CMK (cell line): ENCODE measurements around the gene ATF7IP.

Source experiments
- DNase-seq: peaks from one replicate; pipeline ENCODE4 v3.0.0-alpha.2; 2010; ENCODE audit warnings: low read depth

ATF7IP gene

GRCh38 chr12:14481201-14481600 is 115.7 kb downstream of the ATF7IP start:
- DNase-seq, result no peak

- DNase-seq, result no peak
Observed at GRCh38 chr12:14482361-14482760, 116.9 kb downstream of the ATF7IP start.

GRCh38 chr12:14482886-14483285 is 117.4 kb downstream of the ATF7IP start:
- DNase-seq, result no peak

GRCh38 chr12:14495326-14495725 is 129.8 kb downstream of the ATF7IP start:
- DNase-seq, result no peak

- DNase-seq, result no peak
Observed at GRCh38 chr12:14505626-14506596, 140.4 kb downstream of the ATF7IP start.

- no peak for DNase-seq
Observed at GRCh38 chr12:14510574-14510973, 145.1 kb downstream of the ATF7IP start.

GRCh38 chr12:14514154-14514842 is 148.8 kb downstream of the ATF7IP start:
- DNase-seq, result no peak

GRCh38 chr12:14514946-14515345 is 149.5 kb downstream of the ATF7IP start:
- no peak for DNase-seq

GRCh38 chr12:14521822-14522221 is 156.3 kb downstream of the ATF7IP start:
- no peak for DNase-seq

- no peak for DNase-seq
Observed at GRCh38 chr12:14525964-14526363, 160.5 kb downstream of the ATF7IP start.

GRCh38 chr12:14532152-14532551 is 166.7 kb downstream of the ATF7IP start:
- DNase-seq, result no peak

- DNase-seq, result no peak
Observed at GRCh38 chr12:14537088-14537487, 171.6 kb downstream of the ATF7IP start.

- DNase-seq, result no peak
Observed at GRCh38 chr12:14540801-14541462, 175.4 kb downstream of the ATF7IP start.

GRCh38 chr12:14545144-14546124 is 180.0 kb downstream of the ATF7IP start:
- no peak for DNase-seq

- DNase-seq, result no peak
Observed at GRCh38 chr12:14547571-14547970, 182.1 kb downstream of the ATF7IP start.

- no peak for DNase-seq
Observed at GRCh38 chr12:14548609-14549008, 183.1 kb downstream of the ATF7IP start.
